Measurements from ENCODE around the gene PTTG2. TPM values are rescaled to one million over a fixed set of nuclear protein-coding genes. Genes with fewer than 3 reads are reported as not detected.

The PTTG2 gene
- total and polyA plus RNA-seq, 2 experiments from 2014 or later, result not detected

- H3K9me2 ChIP-seq (replicated peaks; ENCODE audit: insufficient read depth), result no peaks in the 10 kb centered on the region
- WGBS (ENCODE audit: low lambda C conversion rate, missing lambda C conversion rate), result 80% methylated on average over 3 of the region's 3 CpGs
- TF ChIP-seq EZH2 (IDR thresholded peaks at IDR 0.05; ENCODE audit: borderline replicate concordance), result no peak
- no peak for TF ChIP-seq CTCF (IDR thresholded peaks at IDR 0.05; ENCODE audit: poor library complexity)
- no peak for TF ChIP-seq EZH2phosphoT487 (IDR thresholded peaks at IDR 0.05; ENCODE audit: low read depth, severe bottlenecking, unreplicated experiment)
- no peak overlapping the region for H3K4me3 ChIP-seq
- H3K27me3 ChIP-seq, result no peaks in the 10 kb centered on the region
- H4K20me1 ChIP-seq (ENCODE audit: insufficient read depth, poor library complexity, severe bottlenecking), result no peaks in the 10 kb centered on the region
- H3K79me2 ChIP-seq, result peaks cover 73% of the 10 kb centered on the region
- no peaks in the 10 kb centered on the region for H3K36me3 ChIP-seq (replicated peaks; ENCODE audit: insufficient read depth, low read depth)
- H3K27ac ChIP-seq, result peak overlapping the region; percentile 22
- no peak overlapping the region for H2AFZ ChIP-seq
- H3K9me3 ChIP-seq (ENCODE audit: low read depth), result no peaks in the 10 kb centered on the region
- peaks cover 17% of the 10 kb centered on the region for H3K4me1 ChIP-seq (ENCODE audit: insufficient read depth)
- no peak overlapping the region for H3K4me2 ChIP-seq
- DNase-seq (ENCODE audit: low spot score), result no peak
These were observed 42.9 kb downstream of the PTTG2 start for GRCh38 chr4:38003102-38003501.

- H3K27ac ChIP-seq, result no peak overlapping the region
- no peaks in the 10 kb centered on the region for H3K36me3 ChIP-seq (replicated peaks; ENCODE audit: insufficient read depth, low read depth)
- H3K9me2 ChIP-seq (replicated peaks; ENCODE audit: insufficient read depth), result no peaks in the 10 kb centered on the region
- peaks cover 22% of the 10 kb centered on the region for H3K4me1 ChIP-seq (ENCODE audit: insufficient read depth)
- no peak overlapping the region for H3K4me3 ChIP-seq
- no peak overlapping the region for H3K4me2 ChIP-seq
- H3K79me2 ChIP-seq, result peaks cover 72% of the 10 kb centered on the region
- no peak overlapping the region for H2AFZ ChIP-seq
- TF ChIP-seq EZH2phosphoT487 (IDR thresholded peaks at IDR 0.05; ENCODE audit: low read depth, severe bottlenecking, unreplicated experiment) (no peak), CTCF (IDR thresholded peaks at IDR 0.05; ENCODE audit: poor library complexity) (no peak), EZH2 (IDR thresholded peaks at IDR 0.05; ENCODE audit: borderline replicate concordance) (no peak)
- H3K9me3 ChIP-seq (ENCODE audit: low read depth), result no peaks in the 10 kb centered on the region
- WGBS (ENCODE audit: low lambda C conversion rate, missing lambda C conversion rate), result 100% methylated on average over 1 of the region's 1 CpG
- no peak for DNase-seq (ENCODE audit: low spot score)
- no peaks in the 10 kb centered on the region for H3K27me3 ChIP-seq
- H4K20me1 ChIP-seq (ENCODE audit: insufficient read depth, poor library complexity, severe bottlenecking), result no peaks in the 10 kb centered on the region
These were observed 43.4 kb downstream of the PTTG2 start for GRCh38 chr4:38003628-38004027.

GRCh38 chr4:38004062-38004461 lies 43.9 kb downstream of the PTTG2 start:
- Histone ChIP-seq H3K4me3 (no peak overlapping the region), H3K27me3 (no peaks in the 10 kb centered on the region), H3K9me2 (replicated peaks; ENCODE audit: insufficient read depth) (no peaks in the 10 kb centered on the region), H3K27ac (no peak overlapping the region), H3K4me1 (ENCODE audit: insufficient read depth) (peaks cover 26% of the 10 kb centered on the region), H3K9me3 (ENCODE audit: low read depth) (no peaks in the 10 kb centered on the region), H4K20me1 (ENCODE audit: insufficient read depth, poor library complexity, severe bottlenecking) (peaks cover 3% of the 10 kb centered on the region), H3K4me2 (peak overlapping the region; percentile 57), H2AFZ (no peak overlapping the region), H3K36me3 (replicated peaks; ENCODE audit: insufficient read depth, low read depth) (no peaks in the 10 kb centered on the region), H3K79me2 (peaks cover 73% of the 10 kb centered on the region)
- no peak for DNase-seq (ENCODE audit: low spot score)
- 45% methylated on average over 3 of the region's 3 CpGs for WGBS (ENCODE audit: low lambda C conversion rate, missing lambda C conversion rate)
- TF ChIP-seq EZH2 (IDR thresholded peaks at IDR 0.05; ENCODE audit: borderline replicate concordance) (no peak), CTCF (IDR thresholded peaks at IDR 0.05; ENCODE audit: poor library complexity) (no peak), EZH2phosphoT487 (IDR thresholded peaks at IDR 0.05; ENCODE audit: low read depth, severe bottlenecking, unreplicated experiment) (no peak)

GRCh38 chr4:38004887-38005286 lies 44.7 kb downstream of the PTTG2 start:
- Histone ChIP-seq H3K4me2 (peak overlapping the region; percentile 57), H2AFZ (no peak overlapping the region), H3K9me3 (ENCODE audit: low read depth) (no peaks in the 10 kb centered on the region), H3K27ac (no peak overlapping the region), H4K20me1 (ENCODE audit: insufficient read depth, poor library complexity, severe bottlenecking) (peaks cover 3% of the 10 kb centered on the region), H3K36me3 (replicated peaks; ENCODE audit: insufficient read depth, low read depth) (no peaks in the 10 kb centered on the region), H3K79me2 (peaks cover 70% of the 10 kb centered on the region), H3K27me3 (no peaks in the 10 kb centered on the region), H3K4me1 (ENCODE audit: insufficient read depth) (peaks cover 35% of the 10 kb centered on the region), H3K4me3 (no peak overlapping the region), H3K9me2 (replicated peaks; ENCODE audit: insufficient read depth) (no peaks in the 10 kb centered on the region)
- 66% methylated on average over 6 of the region's 6 CpGs for WGBS (ENCODE audit: low lambda C conversion rate, missing lambda C conversion rate)
- DNase-seq (ENCODE audit: low spot score), result no peak
- TF ChIP-seq EZH2phosphoT487 (IDR thresholded peaks at IDR 0.05; ENCODE audit: low read depth, severe bottlenecking, unreplicated experiment), result no peak
- TF ChIP-seq CTCF (IDR thresholded peaks at IDR 0.05; ENCODE audit: poor library complexity), result no peak
- no peak for TF ChIP-seq EZH2 (IDR thresholded peaks at IDR 0.05; ENCODE audit: borderline replicate concordance)
